DMS 273 treated with DMSO at 0.1 percent for 48 hours (cell line): ENCODE measurements around the gene CHRNA5.

Experiments used
- DNase-seq: peaks from one replicate; lab custom pipeline; 2025; lab: John Stamatoyannopoulos, UW

The CHRNA5 gene

GRCh38 chr15:78620527-78621421 lies 55.5 kb downstream of the CHRNA5 start, which contains the start of gene CHRNA3:
Gene CHRNA3, minus strand, starts transcription at chr15:78620996. Its CDS starts 202 bp downstream, at chr15:78620794.
- DNase-seq: no peak

GRCh38 chr15:78621810-78622402 lies 56.6 kb downstream of the CHRNA5 start:
- no peak for DNase-seq

GRCh38 chr15:78623786-78624497 lies 58.6 kb downstream of the CHRNA5 start:
- DNase-seq: no peak

GRCh38 chr15:78624651-78625590 lies 59.6 kb downstream of the CHRNA5 start:
- DNase-seq: no peak

- DNase-seq: no peak
Observed at GRCh38 chr15:78625606-78626280, 60.4 kb downstream of the CHRNA5 start.

GRCh38 chr15:78626381-78626995 lies 61.2 kb downstream of the CHRNA5 start:
- no peak for DNase-seq

GRCh38 chr15:78627348-78627747 lies 62.0 kb downstream of the CHRNA5 start:
- DNase-seq: no peak

- DNase-seq: no peak
Observed at GRCh38 chr15:78628227-78628626, 62.9 kb downstream of the CHRNA5 start.

- no peak for DNase-seq
Observed at GRCh38 chr15:78629031-78629715, 63.9 kb downstream of the CHRNA5 start.

GRCh38 chr15:78629716-78630065 lies 64.4 kb downstream of the CHRNA5 start:
- no peak for DNase-seq

- no peak for DNase-seq
Observed at GRCh38 chr15:78630886-78631633, 65.7 kb downstream of the CHRNA5 start.

- DNase-seq: no peak
Observed at GRCh38 chr15:78633348-78633747, 68.0 kb downstream of the CHRNA5 start.

GRCh38 chr15:78634210-78635145 lies 69.2 kb downstream of the CHRNA5 start:
- DNase-seq: no peak

GRCh38 chr15:78635346-78635745 lies 70.0 kb downstream of the CHRNA5 start:
- no peak for DNase-seq

GRCh38 chr15:78636378-78636859 lies 71.1 kb downstream of the CHRNA5 start:
- no peak for DNase-seq

- no peak for DNase-seq
Observed at GRCh38 chr15:78637776-78638435, 72.6 kb downstream of the CHRNA5 start.

- peak; percentile 12 for DNase-seq
Observed at GRCh38 chr15:78638658-78639314, 73.5 kb downstream of the CHRNA5 start.
